ENCODE results near the gene PNPLA7. TPM values are rescaled to one million over a fixed set of nuclear protein-coding genes. Genes with fewer than 3 reads are reported as not detected.

PNPLA7 gene
- 2.6 and 3.4 TPM in 2 replicates for total RNA-seq (2013; cell fraction: nucleolus; rRNA removed)
- total RNA-seq (2014; rRNA removed) (0.22 and 0.85 TPM in 2 replicates), total RNA-seq (2014; rRNA removed; fragmentation: Illumina TruSeq; extraction: Trizol) (0.09 and 0.14 TPM in 2 replicates), total RNA-seq (2021) (0.43 and 0.85 TPM in 2 replicates), polyA plus RNA-seq (2011; rRNA removed) (0.07 and 0.19 TPM in 2 replicates), polyA plus RNA-seq (2014; fragmentation: Illumina TruSeq; extraction: Trizol) (0.32 and 0.41 TPM in 2 replicates), polyA plus RNA-seq (2014; fragmentation: Nextera tagmentation; extraction: Ambion mirVana) (under 1 TPM in 1 of 2 experiments, not detected in 1; 0.04 TPM), polyA plus RNA-seq (2014; rRNA removed) (0.32 and 1.0 TPM in 2 replicates), polyA plus RNA-seq (2016; fragmentation: Nextera tagmentation; extraction: Ambion mirVana) (under 1 TPM; 0.11 to 0.13 TPM), polyA minus RNA-seq (2011; rRNA and poly(A)+ RNA removed) (0.10 and 0.15 TPM in 2 replicates), Bru-seq, nascent RNA (percentile 40 among the genes with signal in this experiment), BruChase-seq, experiment 1, labeled RNA remaining after a 6-hour chase (percentile 42 among the genes with signal in this experiment), BruChase-seq, experiment 2, labeled RNA remaining after a 2-hour chase (percentile 40 among the genes with signal in this experiment)
- 0.67 TPM for polyA plus RNA-seq (2011; ENCODE audit: low read depth)
- 0.10 and 0.18 TPM in 2 replicates for polyA plus RNA-seq (2011; cell fraction: cytosol; rRNA removed)
- 1.9 and 2.0 TPM in 2 replicates for polyA plus RNA-seq (2011; cell fraction: nucleus; rRNA removed)
- polyA plus RNA-seq (2012): 1.2 and 1.5 TPM in 2 replicates
- 0.21 TPM in 1 of 2 replicates, not detected in the other for polyA minus RNA-seq (2011; cell fraction: cytosol; rRNA and poly(A)+ RNA removed)
- 0.24 and 1.1 TPM in 2 replicates for polyA minus RNA-seq (2011; cell fraction: nucleus; rRNA and poly(A)+ RNA removed)
- long read RNA-seq, experiment 1: 0 reads
- long read RNA-seq, experiment 2, partial matches to known transcripts: 0 of 1 reads
- long read RNA-seq, experiment 2, other reads (novel, unspliced or antisense): 1 of 1 reads

DNA sequence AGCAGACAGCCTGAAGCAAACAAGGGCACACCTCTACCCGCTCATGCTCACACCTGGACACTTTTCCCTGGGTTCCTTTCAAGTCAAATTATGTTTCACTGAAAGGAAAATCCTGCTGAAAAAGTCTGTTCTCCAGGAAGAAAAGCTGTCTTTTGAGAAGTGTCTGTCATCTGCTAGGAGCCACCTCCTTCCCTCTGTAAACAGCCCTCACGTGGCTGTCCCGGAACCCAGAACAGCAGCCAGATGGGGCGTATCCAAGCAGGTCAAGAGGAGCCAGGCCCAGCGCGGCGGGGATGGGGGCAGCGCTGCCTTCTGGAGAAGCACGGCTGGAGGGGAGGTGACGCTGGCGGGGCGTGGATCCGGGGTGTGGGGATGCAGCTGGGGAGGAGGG is at the start of gene PNPLA7:
Gene PNPLA7, minus strand, starts transcription at position 172 of the 391 bp plus-strand sequence. CDS start 205 bp downstream, outside the sequence.
- FAIRE-seq: no peak
- ChIA-PET POLR2A (no interaction called here), SMC1A (ENCODE audit: uncharacterized antibody, unreplicated experiment) (interaction anchor here (1.2 kb wide), 1 partner anchor 15 kb away, joined by 3 read pairs; no protein-coding TSS in a partner anchor)
- TF ChIP-seq, protein P1, sequence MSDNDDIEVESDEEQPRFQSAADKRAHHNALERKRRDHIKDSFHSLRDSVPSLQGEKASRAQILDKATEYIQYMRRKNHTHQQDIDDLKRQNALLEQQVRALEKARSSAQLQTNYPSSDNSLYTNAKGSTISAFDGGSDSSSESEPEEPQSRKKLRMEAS (IDR thresholded peaks at IDR 0.05; ENCODE audit: low read depth, low read length): peak; percentile 80
- peak; percentile 79 for TF ChIP-seq RAD51 (IDR thresholded peaks at IDR 0.05)
- no peak for TF ChIP-seq NFYB (IDR thresholded peaks at IDR 0.05; ENCODE audit: insufficient read depth, low read depth, low read length)
- TF ChIP-seq SMAD1 (IDR thresholded peaks at IDR 0.05; ENCODE audit: low read depth, partially characterized antibody): no peak
- TF ChIP-seq HDAC2 (IDR thresholded peaks at IDR 0.05): no peak
- peak; percentile 68 for TF ChIP-seq USF1 (IDR thresholded peaks at IDR 0.05; ENCODE audit: borderline replicate concordance, extremely low read length, insufficient read depth, low read depth, low read length)
- no peak for TF ChIP-seq CUX1 (IDR thresholded peaks at IDR 0.05; ENCODE audit: insufficient replicate concordance, low read depth, low read length)
- TF ChIP-seq BHLHE40 (IDR thresholded peaks at IDR 0.05; ENCODE audit: borderline replicate concordance in 1 of 2, low read depth in 2 of 2, low read length in 1 of 2): peak; percentile 57 to 60; a peak in 2 of 4 replicates
- peak; percentile 15 for TF ChIP-seq PBX3 (IDR thresholded peaks at IDR 0.05; ENCODE audit: insufficient replicate concordance, low read depth, low read length)
- no peak for TF ChIP-seq ZNF622 (IDR thresholded peaks at IDR 0.05)

More for the DNA sequence above, at the start of gene PNPLA7:
- ChIA-PET RAD21 (ENCODE audit: unreplicated experiment) (no interaction called here), CTCF (no interaction called here)
- H3K27me3 ChIP-seq (replicated peaks in 1 of 2; ENCODE audit: control insufficient read depth in 2 of 2, insufficient read depth in 2 of 2, low read length in 1 of 2): no peaks in the 10 kb centered on the region
- no peak for DNase-seq (ENCODE audit: low read depth, low spot score)
- no TSS peak for BruUV-seq (replicated peaks)
- intact Hi-C loops (cut with micrococcal nuclease; ENCODE audit: unreplicated experiment): no loop called here
- peaks cover 2% of the 10 kb centered on the region in 2 experiments; a peak in 3 of 4 replicates for H3K36me3 ChIP-seq (ENCODE audit: control insufficient read depth in 2 of 2, insufficient read depth in 2 of 2, low read length in 1 of 2)
- 20% methylated on average over 13 of the region's 13 CpGs for WGBS (ENCODE audit: insufficient coverage, insufficient replicate concordance, low lambda C conversion rate, missing lambda C conversion rate)
- in situ Hi-C loops (cut with MboI): no loop called here
- H3K79me2 ChIP-seq (ENCODE audit: control insufficient read depth, insufficient read depth, low read length): peaks cover 11% of the 10 kb centered on the region
- H3K4me3 ChIP-seq: peak within 1 kb of the TSS; percentile 72
- H3K27ac ChIP-seq (ENCODE audit: control insufficient read depth, insufficient read depth): peak within 1 kb of the TSS; percentile 55
- H4K20me1 ChIP-seq (ENCODE audit: control insufficient read depth, insufficient read depth): no peaks in the 10 kb centered on the region
- peak within 1 kb of the TSS; percentile 54; the same call in 1 of the 2 replicates for H3K9ac ChIP-seq (ENCODE audit: control insufficient read depth, insufficient read depth, low read length)
- peak within 1 kb of the TSS; percentile 86 for H3K4me2 ChIP-seq (ENCODE audit: control insufficient read depth, insufficient read depth)
- H2AFZ ChIP-seq (ENCODE audit: control insufficient read depth, low read depth, low read length): peak within 1 kb of the TSS; percentile 77
- peak; percentile 52 for ATAC-seq
- H3K9me3 ChIP-seq (replicated peaks; ENCODE audit: control insufficient read depth, insufficient read depth, low read length): no peaks in the 10 kb centered on the region; the same call in 2 of the 3 replicates
- peaks cover 14% of the 10 kb centered on the region for H3K4me1 ChIP-seq (ENCODE audit: control insufficient read depth, insufficient read depth, low read length)

All from GM12878 (cell line).